H1 (cell line): ENCODE data around the gene FAM168B. TPM values are rescaled to one million over a fixed set of nuclear protein-coding genes. Genes with fewer than 3 reads are reported as not detected.

Experiments
- CTCF ChIA-PET: fragments of 300-600 bp; sonication (Branson Sonifier 250); formaldehyde crosslinking; loops from one replicate; lab custom pipeline; 2021; ENCODE audit not compliant: partially characterized antibody; lab: Charles Lee
- POLR2A ChIA-PET: fragments of 300-600 bp; sonication (Branson Sonifier 250); formaldehyde crosslinking; loops from one replicate; lab custom pipeline; 2021; ENCODE audit warnings: inconsistent platforms; ENCODE audit not compliant: partially characterized antibody; lab: Charles Lee
- DNase-seq, 2 experiments: peaks; one replicate each; pipeline versions ENCODE4 v3.0.0 to v3.0.0-alpha.2; 2010 to 2022; ENCODE audit warnings: low spot score in 2 of 2, low read depth in 1 of 2, mixed read lengths in 1 of 2
- FAIRE-seq: peaks from 2 replicates; lab custom pipeline; 2011; peaks lifted over from hg19 to GRCh38; lab: Jason Lieb, UNC
- H2AFZ ChIP-seq: 2 replicates; pipeline ENCODE4 v1.8.1; 2012; ENCODE audit warnings: low read length, inconsistent platforms
- H2AK5ac ChIP-seq: 2 replicates; pipeline ENCODE4 v1.6.1; 2013; ENCODE audit warnings: low read depth, low read length
- H2BK120ac ChIP-seq: replicated peaks from 2 replicates; pipeline ENCODE3; 2013; ENCODE audit warnings: low read depth, low read length, inconsistent platforms
- H2BK12ac ChIP-seq: 2 replicates; pipeline ENCODE4 v1.6.1; 2013; ENCODE audit warnings: low read depth, low read length
- H2BK15ac ChIP-seq: 2 replicates; pipeline ENCODE4 v1.6.1; 2013; ENCODE audit warnings: low read length
- H2BK20ac ChIP-seq: 2 replicates; pipeline ENCODE4 v1.6.1; 2013; ENCODE audit warnings: low read length
- H2BK5ac ChIP-seq: 2 replicates; pipeline ENCODE4 v1.6.1; 2013; ENCODE audit warnings: low read depth, low read length
- H3K14ac ChIP-seq: 2 replicates; pipeline ENCODE4 v1.6.1; 2013; ENCODE audit warnings: inconsistent platforms; ENCODE audit not compliant: insufficient read length
- H3K18ac ChIP-seq: 2 replicates; pipeline ENCODE4 v1.6.1; 2013; ENCODE audit warnings: low read length; ENCODE audit errors: extremely low read depth
- H3K23ac ChIP-seq: 2 replicates; pipeline ENCODE4 v1.6.1; 2013; ENCODE audit warnings: inconsistent platforms; ENCODE audit not compliant: insufficient read length
- H3K23me2 ChIP-seq: 2 replicates; pipeline ENCODE4 v1.6.1; 2013; ENCODE audit warnings: low read depth, low read length
- H3K27ac ChIP-seq: 2 replicates; pipeline ENCODE4 v1.6.1; 2011; ENCODE audit warnings: low read depth, low read length, inconsistent platforms
- H3K27me3 ChIP-seq, 4 experiments: replicated peaks in 1 of 4; 1 replicate in 1 of 4; 2 replicates in 3 of 4; pipeline versions ENCODE4 v1.6.1 to v1.8.1; 2011 to 2013; ENCODE audit warnings: low read length in 3 of 4, mild to moderate bottlenecking in 3 of 4, inconsistent platforms in 2 of 4, mixed read lengths in 2 of 4, moderate library complexity in 1 of 4; ENCODE audit not compliant: control insufficient read depth in 3 of 4, insufficient read depth in 3 of 4; ENCODE audit errors: extremely low read depth in 1 of 4
- H3K36me3 ChIP-seq, 4 experiments: 2 replicates each; pipeline versions ENCODE4 v1.6.1 to v1.8.1; 2011 to 2013; ENCODE audit warnings: mild to moderate bottlenecking in 4 of 4, low read length in 3 of 4, moderate library complexity in 2 of 4, control low read depth in 1 of 4, inconsistent platforms in 1 of 4; ENCODE audit not compliant: insufficient read depth in 4 of 4, control insufficient read depth in 2 of 4
- H3K4ac ChIP-seq: replicated peaks from 2 replicates; pipeline ENCODE3; 2013; ENCODE audit warnings: low read length, low read depth, mixed read lengths, inconsistent platforms; ENCODE audit not compliant: insufficient read length
- H3K4me1 ChIP-seq, 4 experiments: replicated peaks in 1 of 4; 1 replicate in 1 of 4; 2 replicates in 3 of 4; pipeline versions ENCODE4 v1.6.1 to v1.8.1; 2011 to 2013; ENCODE audit warnings: low read length in 3 of 4, inconsistent platforms in 2 of 4, mixed read lengths in 1 of 4; ENCODE audit not compliant: insufficient read depth in 4 of 4, control insufficient read depth in 3 of 4
- H3K4me2 ChIP-seq, 2 experiments: 2 replicates each; pipeline versions ENCODE4 v1.6.1 to v1.8.1; 2011 to 2013; ENCODE audit warnings: low read depth in 2 of 2, low read length in 2 of 2, control low read depth in 1 of 2, inconsistent platforms in 1 of 2, mild to moderate bottlenecking in 1 of 2; ENCODE audit not compliant: insufficient read depth in 1 of 2
- H3K4me3 ChIP-seq, 4 experiments: fragments of 200-600, 300-600 bp in 1 of 4; sonication (generic), shearing (Covaris generic), sonication (Bioruptor Twin) in 1 of 4; 2 replicates each; pipeline versions ENCODE4 v1.5.1 to v1.8.1; 2011 to 2016; ENCODE audit warnings: low read length in 4 of 4, low read depth in 3 of 4, control low read depth in 2 of 4, inconsistent platforms in 2 of 4, mild to moderate bottlenecking in 2 of 4, mixed read lengths in 1 of 4, moderate library complexity in 1 of 4; ENCODE audit not compliant: insufficient read depth in 2 of 4; ENCODE audit errors: extremely low read depth in 1 of 4
- H3K56ac ChIP-seq: replicated peaks from 2 replicates; pipeline ENCODE3; 2013; ENCODE audit warnings: low read depth, mild to moderate bottlenecking, mixed read lengths, low read length, inconsistent platforms; ENCODE audit not compliant: insufficient read length
- H3K79me1 ChIP-seq: 2 replicates; pipeline ENCODE4 v1.6.1; 2013; ENCODE audit warnings: low read depth, low read length, control low read depth
- H3K79me2 ChIP-seq, 2 experiments: 2 replicates each; pipeline versions ENCODE4 v1.6.1 to v1.8.1; 2012 to 2013; ENCODE audit warnings: low read length in 2 of 2, mild to moderate bottlenecking in 2 of 2, inconsistent platforms in 1 of 2; ENCODE audit not compliant: insufficient read depth in 2 of 2, control insufficient read depth in 1 of 2
- H3K9ac ChIP-seq, 4 experiments: replicated peaks in 1 of 4; 1 replicate in 1 of 4; 2 replicates in 3 of 4; pipeline versions ENCODE4 v1.6.1 to v1.8.1; 2011 to 2013; ENCODE audit warnings: low read depth in 3 of 4, low read length in 3 of 4, control low read depth in 2 of 4, mild to moderate bottlenecking in 2 of 4, moderate library complexity in 2 of 4, inconsistent platforms in 1 of 4; ENCODE audit errors: extremely low read depth in 1 of 4
- H3K9me3 ChIP-seq, 2 experiments: 2 replicates each; pipeline versions ENCODE4 v1.6.1 to v1.8.1; 2012 to 2013; ENCODE audit warnings: mild to moderate bottlenecking in 2 of 2, moderate library complexity in 2 of 2, control low read depth in 1 of 2, inconsistent platforms in 1 of 2, low read depth in 1 of 2, low read length in 1 of 2, mixed read lengths in 1 of 2; ENCODE audit not compliant: insufficient read depth in 2 of 2
- H4K20me1 ChIP-seq, 2 experiments: replicated peaks in 1 of 2; 2 replicates each; pipeline versions ENCODE3 to v1.8.1; 2011 to 2013; ENCODE audit warnings: inconsistent platforms in 2 of 2, low read length in 2 of 2, mild to moderate bottlenecking in 1 of 2; ENCODE audit not compliant: insufficient read depth in 2 of 2, control insufficient read depth in 1 of 2
- H4K5ac ChIP-seq: 2 replicates; pipeline ENCODE4 v1.6.1; 2013; ENCODE audit warnings: low read length, low read depth, mixed read lengths, inconsistent platforms; ENCODE audit not compliant: insufficient read length
- H4K8ac ChIP-seq: 2 replicates; pipeline ENCODE4 v1.8.0; 2013; ENCODE audit warnings: mild to moderate bottlenecking, moderate library complexity, low read length, inconsistent platforms; ENCODE audit not compliant: insufficient read depth; ENCODE audit errors: extremely low read depth
- H4K91ac ChIP-seq: replicated peaks from 2 replicates; pipeline ENCODE3; 2013; ENCODE audit warnings: low read length, mixed read lengths, inconsistent platforms; ENCODE audit not compliant: insufficient read length
- BCL11A ChIP-seq, 2 experiments: IDR thresholded peaks; one replicate each; pipeline ENCODE4 v1.6.1; 2011; ENCODE audit warnings: low read depth in 2 of 2, low read length in 2 of 2, mild to moderate bottlenecking in 2 of 2
- CHD1 ChIP-seq: IDR thresholded peaks from 2 replicates; pipeline ENCODE4 v1.6.1; 2012; ENCODE audit warnings: low read depth, low read length, improper control_type of control experiment
- EZH2 ChIP-seq: fragments of 200-600 bp; sonication (generic); IDR thresholded peaks from 2 replicates; pipeline ENCODE4 v1.7.1; 2012; ENCODE audit warnings: low read depth, mild to moderate bottlenecking, moderate library complexity, low read length, inconsistent platforms; ENCODE audit not compliant: severe bottlenecking
- HDAC2 ChIP-seq, 2 experiments: fragments of 300-600 bp in 1 of 2; sonication (generic) in 1 of 2; IDR thresholded peaks; 2 replicates each; pipeline ENCODE4 v1.6.1; 2011 to 2012; ENCODE audit warnings: low read depth in 2 of 2, low read length in 2 of 2, mild to moderate bottlenecking in 2 of 2, moderate library complexity in 2 of 2, borderline replicate concordance in 1 of 2, inconsistent platforms in 1 of 2
- KDM5A ChIP-seq: fragments of 200-600 bp; IDR thresholded peaks from 2 replicates; pipeline ENCODE4 v1.7.1; 2012; ENCODE audit warnings: mild to moderate bottlenecking, low read length, inconsistent platforms, mixed read lengths
- RAD21 ChIP-seq, 2 experiments: IDR thresholded peaks in 1 of 2; conservative IDR thresholded peaks in 1 of 2; 2 replicates each; pipeline ENCODE4 v1.6.1; 2011; ENCODE audit warnings: low read depth in 2 of 2, low read length in 2 of 2, improper control_type of control experiment in 1 of 2, inconsistent platforms in 1 of 2, mild to moderate bottlenecking in 1 of 2, moderate library complexity in 1 of 2
- RBBP5 ChIP-seq: IDR thresholded peaks from 2 replicates; pipeline ENCODE4 v1.7.1; 2012; ENCODE audit warnings: low read depth, mild to moderate bottlenecking, inconsistent platforms, low read length, moderate library complexity, borderline replicate concordance
- SUZ12 ChIP-seq: fragments of 200-600 bp; sonication (generic); IDR thresholded peaks from 2 replicates; pipeline ENCODE4 v1.6.1; 2012; ENCODE audit warnings: mild to moderate bottlenecking, inconsistent platforms, low read length, moderate library complexity, mixed read lengths
- WGBS, 2 experiments: shearing (Covaris generic) in 1 of 2; methylation state at CpG; one replicate each; pipeline versions ENCODE4 v1.1.6 to v1.1.7; 2013 to 2015; ENCODE audit warnings: low lambda C conversion rate in 2 of 2, mixed read lengths in 2 of 2, inconsistent platforms in 1 of 2, low coverage in 1 of 2, missing lambda C conversion rate in 1 of 2; ENCODE audit not compliant: insufficient replicate concordance in 2 of 2, insufficient coverage in 1 of 2, insufficient read length in 1 of 2; ENCODE audit errors: extremely low coverage in 1 of 2, missing lambda C conversion rate in 1 of 2; 5-methylcytosine and 5-hydroxymethylcytosine counted together
- polyA plus RNA-seq, 7 experiments: library from polyadenylated mRNA; depleted of rRNA in 3 of 7; stranded (reverse) in 5 of 7; unstranded in 2 of 7; fragments of >200 nt in 5 of 7; fragments of 200-250 nt in 2 of 7; gene quantifications; 1 replicate in 5 of 7; 2 replicates in 1 of 7; 4 replicates in 1 of 7; pipeline versions ENCODE4 v1.2.1 to v1.2.3, GENCODE V29; 2011 to 2013; ENCODE audit warnings: missing spikeins in 2 of 7, mixed read lengths in 2 of 7
- total RNA-seq: library from RNA; stranded (reverse); fragmentation: NEBNext Ultra II Directional; extraction: Animal tissue kit (Norgen Biotek cat#: 25700); gene quantifications from 2 replicates; pipeline ENCODE4 v1.2.1, GENCODE V29; 2021
- TF ChIP-seq, protein P1 (sequence below), 3 experiments: IDR thresholded peaks; 1 replicate in 2 of 3; 2 replicates in 1 of 3; pipeline versions ENCODE4 v1.5.1 to v1.6.1; 2011; ENCODE audit warnings: low read length in 3 of 3, mild to moderate bottlenecking in 3 of 3, inconsistent platforms in 2 of 3, low read depth in 1 of 3, moderate library complexity in 1 of 3; ENCODE audit not compliant: insufficient read depth in 1 of 3; ENCODE audit errors: control extremely low read depth in 1 of 3
- TF ChIP-seq, protein P2 (sequence below): IDR thresholded peaks from 2 replicates; pipeline ENCODE4 v1.6.1; 2012; ENCODE audit warnings: inconsistent platforms

The FAM168B gene
- total and polyA plus RNA-seq, 2 of the 8 experiments (the other 6 are each of a cell fraction or from before 2014, with no cell fraction given) = 61.9 to 123 TPM

DNA sequence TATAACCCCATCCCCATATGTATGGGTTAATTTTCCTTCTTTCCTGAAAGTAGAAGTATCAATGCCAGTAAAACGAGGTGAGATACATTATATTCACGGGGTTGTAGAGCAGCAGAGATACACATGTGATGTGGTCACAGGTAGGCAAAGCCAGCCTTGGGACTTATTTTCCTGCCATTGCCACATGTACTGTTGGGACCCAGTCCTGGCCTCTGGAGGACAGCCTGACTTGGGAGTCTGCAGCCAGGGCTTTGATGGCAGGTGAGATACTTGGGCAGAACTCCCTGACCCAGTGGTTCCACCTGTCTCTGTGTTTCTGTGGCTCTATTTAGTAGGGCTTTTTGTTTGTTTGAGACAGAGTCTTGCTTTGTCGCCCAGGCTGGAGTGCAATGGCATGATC is 29.9 kb upstream of the FAM168B start:
- no peaks in the 10 kb centered on the region for H3K4me1 ChIP-seq
- no peak overlapping the region for H3K23ac ChIP-seq
- no peak overlapping the region for H3K4ac ChIP-seq
- peaks cover 11 to 45% of the 10 kb centered on the region in 2 experiments for H3K79me2 ChIP-seq
- DNase-seq = no peak
- H2BK120ac ChIP-seq = no peak overlapping the region
- no peak overlapping the region for H2AFZ ChIP-seq
- ChIA-PET CTCF (no interaction called here), POLR2A (no interaction called here)
- no peaks in the 10 kb centered on the region for H3K23me2 ChIP-seq
- H4K8ac ChIP-seq = no peak overlapping the region
- no peak overlapping the region for H4K91ac ChIP-seq
- H3K27ac ChIP-seq = no peak overlapping the region
- H2BK5ac ChIP-seq = no peak overlapping the region
- H3K36me3 ChIP-seq = peaks cover 6 to 40% (median 14%) of the 10 kb centered on the region in 4 experiments; a peak in 6 of 8 replicates
- H2BK12ac ChIP-seq = no peak overlapping the region
- no peak overlapping the region for H3K18ac ChIP-seq
- no peak overlapping the region for H3K14ac ChIP-seq
- H3K79me1 ChIP-seq = peaks cover 18% of the 10 kb centered on the region
- no peak overlapping the region for H3K56ac ChIP-seq
- H2BK15ac ChIP-seq = no peak overlapping the region
- 91% methylated on average over 3 of the region's 3 CpGs; no CpG with 5 or more reads in 1 of the 2 experiments for WGBS, 2 experiments
- H4K20me1 ChIP-seq = peaks cover 14 to 23% of the 10 kb centered on the region in 2 experiments
- no peaks in the 10 kb centered on the region for H3K9me3 ChIP-seq
- no peak overlapping the region for H4K5ac ChIP-seq
- no peaks in the 10 kb centered on the region for H3K27me3 ChIP-seq
- H3K4me3 ChIP-seq = no peak overlapping the region
- FAIRE-seq = no peak
- H2AK5ac ChIP-seq = no peak overlapping the region
- H3K9ac ChIP-seq = no peak overlapping the region
- H2BK20ac ChIP-seq = no peak overlapping the region
- H3K4me2 ChIP-seq = no peak overlapping the region
- TF ChIP-seq RBBP5 = no peak
- TF ChIP-seq HDAC2 (IDR thresholded peaks at IDR 0.05; ENCODE audit: borderline replicate concordance in 1 of 2, low read depth in 2 of 2, low read length in 2 of 2) = no peak
- TF ChIP-seq, protein P1, sequence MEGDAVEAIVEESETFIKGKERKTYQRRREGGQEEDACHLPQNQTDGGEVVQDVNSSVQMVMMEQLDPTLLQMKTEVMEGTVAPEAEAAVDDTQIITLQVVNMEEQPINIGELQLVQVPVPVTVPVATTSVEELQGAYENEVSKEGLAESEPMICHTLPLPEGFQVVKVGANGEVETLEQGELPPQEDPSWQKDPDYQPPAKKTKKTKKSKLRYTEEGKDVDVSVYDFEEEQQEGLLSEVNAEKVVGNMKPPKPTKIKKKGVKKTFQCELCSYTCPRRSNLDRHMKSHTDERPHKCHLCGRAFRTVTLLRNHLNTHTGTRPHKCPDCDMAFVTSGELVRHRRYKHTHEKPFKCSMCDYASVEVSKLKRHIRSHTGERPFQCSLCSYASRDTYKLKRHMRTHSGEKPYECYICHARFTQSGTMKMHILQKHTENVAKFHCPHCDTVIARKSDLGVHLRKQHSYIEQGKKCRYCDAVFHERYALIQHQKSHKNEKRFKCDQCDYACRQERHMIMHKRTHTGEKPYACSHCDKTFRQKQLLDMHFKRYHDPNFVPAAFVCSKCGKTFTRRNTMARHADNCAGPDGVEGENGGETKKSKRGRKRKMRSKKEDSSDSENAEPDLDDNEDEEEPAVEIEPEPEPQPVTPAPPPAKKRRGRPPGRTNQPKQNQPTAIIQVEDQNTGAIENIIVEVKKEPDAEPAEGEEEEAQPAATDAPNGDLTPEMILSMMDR (IDR thresholded peaks at IDR 0.05; ENCODE audit: control extremely low read depth in 1 of 3, insufficient read depth in 1 of 3, low read depth in 1 of 3, low read length in 3 of 3) = no peak
- TF ChIP-seq KDM5A = no peak
- TF ChIP-seq, protein P2, sequence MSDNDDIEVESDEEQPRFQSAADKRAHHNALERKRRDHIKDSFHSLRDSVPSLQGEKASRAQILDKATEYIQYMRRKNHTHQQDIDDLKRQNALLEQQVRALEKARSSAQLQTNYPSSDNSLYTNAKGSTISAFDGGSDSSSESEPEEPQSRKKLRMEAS = no peak
- TF ChIP-seq SUZ12 = no peak
- no peak for TF ChIP-seq EZH2
- no peak for TF ChIP-seq RAD21 (IDR thresholded peaks at IDR 0.05 in 1 of 2, conservative IDR thresholded peaks at IDR 0.05 in 1 of 2; ENCODE audit: low read depth in 2 of 2, low read length in 2 of 2)
- no peak for TF ChIP-seq CHD1
- TF ChIP-seq BCL11A (IDR thresholded peaks at IDR 0.05; ENCODE audit: low read depth in 2 of 2, low read length in 2 of 2) = no peak
